ENCODE data around the gene HSPB9. TPM values are rescaled to one million over a fixed set of nuclear protein-coding genes. Genes with fewer than 3 reads are reported as not detected.
A peak's percentile ranks its signal among the peaks of the same experiment; 100 is the strongest.

Gene HSPB9
- total and polyA plus RNA-seq, 4 donors = 0.03 to 0.20 (median 0.18) TPM; not detected in 1

- H3K4me1 ChIP-seq (ENCODE audit: control insufficient read depth in 5 of 5, insufficient read depth in 5 of 5, low read length in 5 of 5) = peaks cover 0 to 17% (median 6%) of the 10 kb centered on the region in 5 donors
- no peaks in the 10 kb centered on the region for H3K9me3 ChIP-seq (ENCODE audit: control insufficient read depth in 4 of 4, insufficient read depth in 3 of 4, low read length in 3 of 4)
- H3K9ac ChIP-seq (ENCODE audit: insufficient read depth in 1 of 2, low read length in 2 of 2) = peak overlapping the region in 1 of 2 donors; percentile 91
- no peak for ATAC-seq (ENCODE audit: insufficient read depth, low FRiP score)
- no peak overlapping the region for H3K4me3 ChIP-seq
- H3K27ac ChIP-seq (ENCODE audit: low read depth in 1 of 2, low read length in 1 of 2) = peak overlapping the region in 1 of 2 donors; percentile 95
- WGBS, 2 donors = 91 to 94% methylated on average over 28 of the region's 28 CpGs
- DNase-seq = no peak
- no peaks in the 10 kb centered on the region for H3K27me3 ChIP-seq (ENCODE audit: control insufficient read depth in 3 of 3, insufficient read depth in 3 of 3, low read length in 2 of 3)
- H3K36me3 ChIP-seq (ENCODE audit: control insufficient read depth in 4 of 4, insufficient read depth in 4 of 4, low read length in 4 of 4) = peaks cover 0 to 20% (median 12%) of the 10 kb centered on the region in 4 donors
- TF ChIP-seq, protein P1, sequence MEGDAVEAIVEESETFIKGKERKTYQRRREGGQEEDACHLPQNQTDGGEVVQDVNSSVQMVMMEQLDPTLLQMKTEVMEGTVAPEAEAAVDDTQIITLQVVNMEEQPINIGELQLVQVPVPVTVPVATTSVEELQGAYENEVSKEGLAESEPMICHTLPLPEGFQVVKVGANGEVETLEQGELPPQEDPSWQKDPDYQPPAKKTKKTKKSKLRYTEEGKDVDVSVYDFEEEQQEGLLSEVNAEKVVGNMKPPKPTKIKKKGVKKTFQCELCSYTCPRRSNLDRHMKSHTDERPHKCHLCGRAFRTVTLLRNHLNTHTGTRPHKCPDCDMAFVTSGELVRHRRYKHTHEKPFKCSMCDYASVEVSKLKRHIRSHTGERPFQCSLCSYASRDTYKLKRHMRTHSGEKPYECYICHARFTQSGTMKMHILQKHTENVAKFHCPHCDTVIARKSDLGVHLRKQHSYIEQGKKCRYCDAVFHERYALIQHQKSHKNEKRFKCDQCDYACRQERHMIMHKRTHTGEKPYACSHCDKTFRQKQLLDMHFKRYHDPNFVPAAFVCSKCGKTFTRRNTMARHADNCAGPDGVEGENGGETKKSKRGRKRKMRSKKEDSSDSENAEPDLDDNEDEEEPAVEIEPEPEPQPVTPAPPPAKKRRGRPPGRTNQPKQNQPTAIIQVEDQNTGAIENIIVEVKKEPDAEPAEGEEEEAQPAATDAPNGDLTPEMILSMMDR (IDR thresholded peaks at IDR 0.05; ENCODE audit: control extremely low read depth, extremely low read depth) = no peak
Observed at GRCh38 chr17:42113293-42114069, 9.1 kb upstream of the HSPB9 start.

GRCh38 chr17:42114118-42114517, 8.5 kb upstream of the HSPB9 start:
- ATAC-seq (ENCODE audit: insufficient read depth, low FRiP score) = no peak
- Histone ChIP-seq H3K4me1 (ENCODE audit: control insufficient read depth in 5 of 5, insufficient read depth in 5 of 5, low read length in 5 of 5) (peaks cover 0 to 17% (median 6%) of the 10 kb centered on the region in 5 donors), H3K4me3 (no peak overlapping the region), H3K27ac (ENCODE audit: low read depth in 1 of 2, low read length in 1 of 2) (no peak overlapping the region), H3K27me3 (ENCODE audit: control insufficient read depth in 3 of 3, insufficient read depth in 3 of 3, low read length in 2 of 3) (no peaks in the 10 kb centered on the region), H3K9ac (ENCODE audit: insufficient read depth in 1 of 2, low read length in 2 of 2) (no peak overlapping the region), H3K9me3 (ENCODE audit: control insufficient read depth in 4 of 4, insufficient read depth in 3 of 4, low read length in 3 of 4) (no peaks in the 10 kb centered on the region), H3K36me3 (ENCODE audit: control insufficient read depth in 4 of 4, insufficient read depth in 4 of 4, low read length in 4 of 4) (peaks cover 0 to 22% (median 14%) of the 10 kb centered on the region in 4 donors)
- TF ChIP-seq, protein P1 (IDR thresholded peaks at IDR 0.05; ENCODE audit: control extremely low read depth, extremely low read depth) = no peak
- no peak for DNase-seq
- WGBS, 2 donors = 93 to 97% methylated on average over 9 of the region's 9 CpGs

DNA sequence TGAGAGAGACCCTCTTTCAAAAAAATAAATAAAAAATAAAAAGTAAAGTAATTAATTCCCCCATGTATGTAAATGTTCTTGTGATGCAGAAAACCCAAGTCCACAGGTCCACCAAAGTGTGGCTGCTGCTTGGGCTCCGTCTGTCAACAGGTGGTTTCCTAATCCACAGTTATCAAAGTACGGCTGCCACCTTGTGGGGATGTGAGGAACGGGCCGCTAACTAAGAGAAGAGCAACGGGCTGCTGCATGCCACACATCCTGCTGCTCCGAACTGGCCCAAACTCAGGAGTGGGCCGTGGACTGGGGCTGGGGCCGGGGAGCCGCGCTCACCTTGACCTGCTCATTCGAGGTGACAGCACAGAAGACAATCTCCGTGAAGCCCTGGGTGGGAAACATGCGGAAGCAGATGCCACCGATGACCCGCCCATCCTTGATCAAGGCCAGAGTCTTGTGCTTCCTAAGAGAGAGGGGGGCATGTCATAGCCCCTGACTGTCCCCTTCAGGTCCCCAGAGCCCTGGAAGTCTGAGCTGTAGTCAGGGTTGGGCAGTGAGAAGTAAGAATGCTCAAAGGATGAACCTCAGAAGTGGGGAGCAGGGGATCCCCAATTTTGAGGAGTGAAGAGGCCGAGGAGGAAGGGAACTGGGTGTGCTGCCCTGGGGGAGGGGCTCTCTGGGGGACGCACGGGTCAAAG, 5.8 kb upstream of the HSPB9 start:
- WGBS, 2 donors = 38 to 44% methylated on average over 18 of the region's 18 CpGs
- ATAC-seq (ENCODE audit: insufficient read depth, low FRiP score) = no peak
- peaks cover 2 to 21% (median 6%) of the 10 kb centered on the region in 5 donors for H3K4me1 ChIP-seq (ENCODE audit: control insufficient read depth in 5 of 5, insufficient read depth in 5 of 5, low read length in 5 of 5)

More for the DNA sequence above, 5.8 kb upstream of the HSPB9 start:
- no peak overlapping the region for H3K4me3 ChIP-seq
- H3K27ac ChIP-seq (ENCODE audit: low read depth in 1 of 2, low read length in 1 of 2) = no peak overlapping the region
- H3K9ac ChIP-seq (ENCODE audit: insufficient read depth in 1 of 2, low read length in 2 of 2) = no peak overlapping the region
- no peaks in the 10 kb centered on the region for H3K27me3 ChIP-seq (ENCODE audit: control insufficient read depth in 3 of 3, insufficient read depth in 3 of 3, low read length in 2 of 3)
- H3K36me3 ChIP-seq (ENCODE audit: control insufficient read depth in 4 of 4, insufficient read depth in 4 of 4, low read length in 4 of 4) = peaks cover 0 to 22% (median 15%) of the 10 kb centered on the region in 4 donors
- TF ChIP-seq, protein P1 (IDR thresholded peaks at IDR 0.05; ENCODE audit: control extremely low read depth, extremely low read depth) = peak; percentile 85
- peak; percentile 79 to 84 (median 82) for DNase-seq
- no peaks in the 10 kb centered on the region for H3K9me3 ChIP-seq (ENCODE audit: control insufficient read depth in 4 of 4, insufficient read depth in 3 of 4, low read length in 3 of 4)

Measured in lung (tissue), 12 donors.